ENCODE data around the gene RBSN. TPM values are rescaled to one million over a fixed set of nuclear protein-coding genes. Genes with fewer than 3 reads are reported as not detected.

The RBSN gene
- total RNA-seq, 2 donors from 2014 or later = 40.8 to 47.8 TPM

GRCh38 chr3:15113884-15114283 is 14.9 kb upstream of the RBSN start:
- Histone ChIP-seq H3K4me1 (ENCODE audit: control insufficient read depth in 1 of 2, low read depth in 2 of 2) (no peaks in the 10 kb centered on the region), H3K9me3 (no peaks in the 10 kb centered on the region), H3K27ac (no peak overlapping the region), H3K4me3 (no peak overlapping the region), H3K36me3 (no peaks in the 10 kb centered on the region), H3K27me3 (replicated peaks; ENCODE audit: insufficient read depth) (no peaks in the 10 kb centered on the region)
- no peak for DNase-seq (ENCODE audit: low spot score)
- no peak for TF ChIP-seq CTCF (IDR thresholded peaks at IDR 0.05)
- no peak for ATAC-seq (ENCODE audit: insufficient number of reproducible peaks, low FRiP score, low read depth)

GRCh38 chr3:15113471-15113870 is 14.5 kb upstream of the RBSN start:
- no peak for DNase-seq (ENCODE audit: low spot score)
- no peaks in the 10 kb centered on the region for H3K27me3 ChIP-seq (replicated peaks; ENCODE audit: insufficient read depth)
- no peak for ATAC-seq (ENCODE audit: insufficient number of reproducible peaks, low FRiP score, low read depth)
- no peak overlapping the region for H3K4me3 ChIP-seq
- H3K27ac ChIP-seq = no peak overlapping the region
- no peaks in the 10 kb centered on the region for H3K4me1 ChIP-seq (ENCODE audit: control insufficient read depth in 1 of 2, low read depth in 2 of 2)
- H3K9me3 ChIP-seq = no peaks in the 10 kb centered on the region
- no peaks in the 10 kb centered on the region for H3K36me3 ChIP-seq
- no peak for TF ChIP-seq CTCF (IDR thresholded peaks at IDR 0.05)

- H3K27ac ChIP-seq = no peak overlapping the region
- no peak for TF ChIP-seq CTCF (IDR thresholded peaks at IDR 0.05)
- no peaks in the 10 kb centered on the region for H3K36me3 ChIP-seq
- no peaks in the 10 kb centered on the region for H3K4me1 ChIP-seq (ENCODE audit: control insufficient read depth in 1 of 2, low read depth in 2 of 2)
- H3K9me3 ChIP-seq = no peaks in the 10 kb centered on the region
- H3K4me3 ChIP-seq = no peak overlapping the region
- H3K27me3 ChIP-seq (replicated peaks; ENCODE audit: insufficient read depth) = no peaks in the 10 kb centered on the region
- ATAC-seq (ENCODE audit: insufficient number of reproducible peaks, low FRiP score, low read depth) (no peak), DNase-seq (ENCODE audit: low spot score) (no peak)
These were observed 13.1 kb upstream of the RBSN start for GRCh38 chr3:15112011-15112410.

GRCh38 chr3:15110206-15110605 is 11.3 kb upstream of the RBSN start:
- DNase-seq (ENCODE audit: low spot score) (no peak), ATAC-seq (ENCODE audit: insufficient number of reproducible peaks, low FRiP score, low read depth) (no peak)
- TF ChIP-seq CTCF (IDR thresholded peaks at IDR 0.05) = no peak
- Histone ChIP-seq H3K4me3 (no peak overlapping the region), H3K9me3 (no peaks in the 10 kb centered on the region), H3K36me3 (no peaks in the 10 kb centered on the region), H3K27ac (no peak overlapping the region), H3K4me1 (ENCODE audit: control insufficient read depth in 1 of 2, low read depth in 2 of 2) (no peaks in the 10 kb centered on the region), H3K27me3 (replicated peaks; ENCODE audit: insufficient read depth) (no peaks in the 10 kb centered on the region)

GRCh38 chr3:15108869-15109268 is 9.9 kb upstream of the RBSN start:
- Histone ChIP-seq H3K36me3 (no peaks in the 10 kb centered on the region), H3K4me3 (no peak overlapping the region), H3K27ac (no peak overlapping the region), H3K4me1 (ENCODE audit: control insufficient read depth in 1 of 2, low read depth in 2 of 2) (no peaks in the 10 kb centered on the region), H3K9me3 (no peaks in the 10 kb centered on the region), H3K27me3 (replicated peaks; ENCODE audit: insufficient read depth) (no peaks in the 10 kb centered on the region)
- TF ChIP-seq CTCF (IDR thresholded peaks at IDR 0.05) = no peak
- DNase-seq (ENCODE audit: low spot score) (no peak), ATAC-seq (ENCODE audit: insufficient number of reproducible peaks, low FRiP score, low read depth) (no peak)
